Stimulated activated CD4-positive, alpha-beta T cell treated with anti-CD3 and anti-CD28 coated beads, Interleukin-1b, Interleukin-23, amount 100 ng/mL, for 4 hours (primary cell): Measurements from ENCODE around the gene ADAT3.
A peak's percentile ranks its signal among the peaks of the same experiment; 100 is the strongest.

Experiments used
- DNase-seq, 2 donors: peaks; one replicate each; pipeline ENCODE4 v3.0.0-alpha.2; 2020; ENCODE audit warnings: low read depth in 2 of 2

The ADAT3 gene

DNA sequence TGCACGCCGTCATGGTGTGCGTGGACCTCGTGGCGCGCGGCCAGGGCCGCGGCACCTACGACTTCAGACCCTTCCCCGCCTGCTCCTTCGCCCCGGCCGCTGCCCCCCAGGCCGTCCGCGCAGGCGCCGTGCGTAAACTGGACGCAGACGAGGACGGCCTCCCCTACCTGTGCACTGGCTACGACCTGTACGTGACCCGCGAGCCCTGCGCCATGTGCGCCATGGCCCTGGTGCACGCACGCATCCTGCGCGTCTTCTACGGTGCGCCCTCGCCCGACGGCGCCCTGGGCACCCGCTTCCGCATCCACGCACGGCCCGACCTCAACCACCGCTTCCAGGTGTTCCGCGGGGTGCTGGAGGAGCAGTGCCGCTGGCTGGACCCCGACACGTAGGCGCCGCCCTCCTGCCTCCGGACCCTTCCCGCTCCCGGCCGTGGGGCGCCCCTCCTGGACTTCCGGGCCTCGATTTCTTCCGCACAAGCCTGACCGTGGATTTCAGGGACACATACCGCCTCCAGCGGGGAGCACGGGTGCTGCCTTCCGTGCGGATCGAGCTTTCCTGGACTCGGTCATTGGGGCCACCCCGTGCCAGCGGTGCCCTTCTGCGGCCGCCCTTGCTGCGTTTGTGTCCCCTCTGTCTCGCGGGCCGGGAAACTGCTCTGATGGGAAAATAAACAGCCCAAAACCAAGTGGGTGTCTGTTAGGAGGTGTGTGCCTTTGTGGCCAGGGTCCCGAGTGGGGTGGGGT lies 7.7 kb downstream of the ADAT3 start:
- no peak for DNase-seq

DNA sequence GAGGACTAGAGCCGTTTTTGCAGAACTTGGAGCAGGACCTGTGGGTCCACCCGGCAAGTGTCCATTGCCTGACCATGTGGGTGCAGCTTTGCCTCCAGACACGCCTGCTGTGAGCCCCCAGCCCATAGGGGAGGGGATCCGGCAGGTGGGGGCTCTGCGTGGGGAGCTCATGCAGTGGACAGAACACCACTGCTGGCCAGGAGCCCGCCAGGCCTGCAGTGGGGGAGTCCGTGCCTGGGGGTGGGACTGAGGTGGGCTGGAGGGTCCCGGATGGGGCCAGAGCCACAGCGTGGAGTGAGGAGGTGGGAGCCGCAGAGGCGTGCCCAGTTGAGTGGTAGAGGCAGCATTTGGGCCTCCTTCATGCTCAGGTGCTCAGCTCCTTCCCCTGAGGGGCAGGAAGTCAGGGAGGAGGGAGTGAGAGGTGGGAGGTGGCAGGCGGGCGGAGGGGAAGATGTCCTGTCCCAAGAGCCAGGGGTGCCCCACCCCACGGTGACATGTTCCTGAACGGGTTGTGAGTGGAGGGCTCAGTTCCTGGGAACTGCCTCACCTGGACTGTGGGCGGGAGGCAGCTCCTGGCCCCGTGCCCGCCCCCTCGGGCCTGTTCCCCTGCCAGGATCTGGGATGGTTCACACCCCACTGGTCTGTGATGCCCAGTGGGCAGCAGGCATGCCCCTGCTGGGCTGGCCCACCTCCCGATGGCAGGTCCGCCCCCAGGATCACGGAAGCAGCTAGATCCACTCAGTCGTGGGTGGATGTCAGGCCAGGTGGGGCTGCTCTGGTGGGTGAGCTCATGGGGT lies 8.8 kb downstream of the ADAT3 start:
- DNase-seq = no peak

DNA sequence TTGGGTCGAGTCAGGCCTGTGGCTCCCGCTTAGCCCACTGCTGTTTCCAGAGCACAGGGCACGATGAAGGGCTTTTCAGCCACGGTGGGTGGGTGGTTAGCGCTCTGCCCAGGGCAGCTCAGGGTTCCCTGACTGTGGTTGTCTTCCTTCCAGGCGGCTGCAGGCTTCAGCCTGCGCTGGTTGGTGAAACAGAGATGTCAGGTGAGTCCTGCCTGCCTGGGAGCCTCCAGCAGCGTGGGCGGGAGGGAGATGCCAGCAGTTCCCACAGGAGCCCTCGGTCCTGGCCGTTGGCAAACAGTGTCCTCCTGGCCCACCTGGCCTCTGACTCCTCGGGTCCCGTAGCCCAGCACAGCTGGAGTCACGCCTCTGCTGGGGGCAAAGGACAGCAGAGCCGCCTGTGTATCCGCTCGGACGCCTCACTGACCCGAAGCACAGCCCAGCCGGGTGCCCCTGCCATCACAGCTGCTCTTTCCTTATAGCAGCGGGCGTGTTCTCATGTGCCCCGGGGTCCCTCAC lies 9.7 kb downstream of the ADAT3 start:
- no peak for DNase-seq

DNA sequence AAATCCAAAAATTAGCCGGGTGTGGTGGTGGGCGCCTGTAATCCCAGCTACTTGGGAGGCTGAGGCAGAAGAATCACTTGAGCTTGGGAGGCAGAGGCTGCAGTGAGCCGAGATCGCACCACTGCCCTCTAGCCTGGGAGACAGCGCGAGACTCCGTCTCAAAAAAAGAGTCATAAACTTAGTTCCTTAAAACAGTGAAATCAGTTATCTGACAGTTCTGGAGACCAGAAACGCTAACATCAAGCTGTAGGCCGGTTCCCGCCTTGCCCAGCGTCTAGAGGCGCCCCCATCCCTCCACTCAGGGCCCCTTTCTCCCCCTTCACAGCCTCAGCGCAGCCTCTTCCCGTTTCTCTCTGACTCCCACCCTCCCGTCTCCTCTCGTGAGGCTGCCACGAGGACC lies 11.9 kb downstream of the ADAT3 start:
- DNase-seq = no peak

DNA sequence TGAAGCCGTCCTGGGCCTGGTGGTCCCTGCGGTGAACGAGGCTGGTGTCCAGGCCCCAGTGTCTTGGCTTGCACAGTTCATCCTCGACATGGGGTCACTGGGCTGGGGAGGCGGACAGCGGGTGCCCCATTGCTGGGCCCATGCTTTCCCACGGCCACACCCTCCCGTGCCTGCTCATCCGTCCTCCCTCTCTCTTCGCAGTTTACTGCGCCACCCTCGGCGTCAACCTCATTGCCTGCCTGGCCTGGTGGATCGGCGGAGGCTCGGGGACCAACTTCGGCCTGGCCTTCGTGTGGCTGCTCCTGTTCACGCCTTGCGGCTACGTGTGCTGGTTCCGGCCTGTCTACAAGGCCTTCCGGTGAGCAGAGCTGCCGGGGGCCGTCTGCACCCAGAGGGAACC lies 12.7 kb downstream of the ADAT3 start:
- no peak for DNase-seq

DNA sequence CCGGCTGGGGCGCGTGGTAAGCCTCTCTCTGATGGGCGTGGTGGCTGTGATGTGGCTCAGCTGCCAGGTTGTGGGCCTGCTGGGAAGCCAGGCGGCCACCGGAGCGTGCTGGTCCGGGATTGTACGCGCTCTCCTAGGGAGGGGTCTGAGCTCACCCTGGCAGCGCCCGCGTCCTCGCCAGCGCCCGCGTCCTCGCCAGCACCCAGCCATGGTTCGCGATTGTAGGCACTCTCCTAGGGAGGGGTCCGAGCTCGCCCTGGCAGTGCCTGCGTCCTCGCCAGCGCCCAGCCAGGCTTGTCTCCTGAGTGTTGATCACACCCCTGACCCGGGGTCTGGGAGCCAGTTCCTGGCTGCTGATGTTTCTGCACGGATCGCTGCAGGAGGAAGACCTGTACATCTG lies 13.8 kb downstream of the ADAT3 start:
- DNase-seq = no peak

DNA sequence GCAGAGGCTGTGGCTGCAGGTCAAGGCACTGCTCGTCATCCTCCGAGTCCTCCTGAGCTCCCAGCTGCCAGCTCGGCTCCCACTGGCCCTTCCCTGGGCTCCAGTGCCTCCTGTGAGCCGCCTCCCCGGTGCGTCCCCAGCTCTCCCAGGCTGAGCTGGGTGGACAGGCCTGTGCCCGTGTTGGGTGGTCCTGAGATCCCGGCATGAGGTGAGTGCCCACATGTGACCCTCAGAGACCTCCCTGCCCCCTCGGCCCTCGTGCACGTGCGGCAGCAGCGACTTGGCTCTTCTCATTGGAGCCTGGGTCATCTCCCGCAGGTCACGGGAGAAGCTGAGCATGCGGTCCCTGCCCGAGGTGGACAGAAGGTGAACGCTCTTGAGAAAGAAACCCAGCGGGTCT lies 15.4 kb downstream of the ADAT3 start:
- no peak for DNase-seq

DNA sequence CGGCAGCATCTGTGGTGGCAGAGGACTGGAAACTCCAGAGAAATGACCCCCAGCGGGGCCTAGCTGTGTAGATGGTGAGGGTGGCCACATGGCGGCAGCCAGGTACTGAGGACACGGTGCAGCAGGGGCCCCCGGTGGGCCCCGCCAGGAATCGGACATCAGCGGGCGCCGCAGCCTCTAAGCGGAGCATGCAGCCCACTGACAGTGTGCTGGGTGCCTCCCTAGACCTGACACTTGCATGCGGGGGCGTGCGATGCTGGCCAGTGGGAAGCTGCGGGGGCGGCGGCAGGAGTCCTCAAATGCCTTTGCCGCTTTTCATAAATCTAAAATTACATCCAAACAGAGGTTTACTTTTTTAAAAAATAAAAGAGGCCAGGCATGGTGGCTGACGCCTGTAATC lies 16.1 kb downstream of the ADAT3 start:
- no peak for DNase-seq

DNA sequence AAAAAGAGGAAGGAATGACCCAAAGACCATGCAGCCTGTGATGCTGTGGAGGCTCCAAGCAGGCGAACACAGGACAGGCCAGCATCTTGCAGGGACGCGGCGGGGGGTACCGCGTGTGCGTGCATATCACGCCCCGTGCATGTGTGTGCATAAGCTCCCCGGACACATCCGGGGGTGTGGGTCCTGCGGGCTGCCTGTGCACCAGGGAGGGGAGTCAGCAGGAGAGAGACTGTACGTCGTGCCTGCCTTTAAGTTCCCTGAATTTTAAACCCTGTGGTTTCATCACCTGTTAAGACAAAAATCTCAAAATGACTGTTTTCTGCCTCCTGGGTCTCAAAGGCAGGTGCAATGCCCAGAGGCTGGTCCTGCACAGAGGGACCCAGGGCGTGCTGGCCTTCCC lies 16.6 kb downstream of the ADAT3 start:
- DNase-seq = no peak

DNA sequence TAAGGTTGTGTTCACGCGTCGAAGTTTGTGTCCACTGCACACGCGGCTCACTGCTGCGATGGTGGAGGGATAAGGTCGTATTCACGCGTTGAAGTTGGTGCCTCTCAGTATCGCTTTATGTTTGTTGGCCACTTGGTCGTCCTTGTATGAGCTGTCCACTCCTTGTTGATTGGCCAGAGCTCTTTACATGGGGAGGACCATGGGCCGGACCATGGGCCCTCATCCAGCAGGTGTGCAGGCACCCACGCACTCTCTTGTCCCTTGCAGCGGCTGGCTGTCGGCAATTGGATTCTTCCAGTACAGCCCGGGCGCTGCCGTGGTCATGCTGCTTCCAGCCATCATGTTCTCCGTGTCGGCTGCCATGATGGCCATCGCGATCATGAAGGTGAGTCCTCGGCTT lies 17.6 kb downstream of the ADAT3 start:
- no peak for DNase-seq

DNA sequence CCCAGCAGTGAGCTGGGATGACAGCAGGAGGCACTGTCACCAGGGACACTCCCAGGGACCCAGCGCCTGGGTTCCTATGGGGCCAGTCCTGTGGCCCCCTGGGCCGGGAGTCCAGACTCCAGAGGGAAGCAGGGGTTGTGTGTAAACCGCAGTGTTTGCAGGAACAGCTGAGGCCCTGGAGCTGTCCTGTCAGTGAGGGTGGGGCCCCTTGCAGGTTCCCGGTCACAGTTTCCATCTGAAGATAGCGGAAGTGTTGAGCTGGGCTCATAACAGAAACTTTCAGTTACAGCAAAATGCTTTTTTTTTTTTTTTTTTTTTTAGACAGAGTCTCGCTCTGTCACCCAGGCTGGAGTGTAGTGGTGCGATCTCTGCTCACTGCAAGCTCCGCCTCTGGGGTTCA lies 18.1 kb downstream of the ADAT3 start:
- DNase-seq = peak in 1 of 2 donors; percentile 26

DNA sequence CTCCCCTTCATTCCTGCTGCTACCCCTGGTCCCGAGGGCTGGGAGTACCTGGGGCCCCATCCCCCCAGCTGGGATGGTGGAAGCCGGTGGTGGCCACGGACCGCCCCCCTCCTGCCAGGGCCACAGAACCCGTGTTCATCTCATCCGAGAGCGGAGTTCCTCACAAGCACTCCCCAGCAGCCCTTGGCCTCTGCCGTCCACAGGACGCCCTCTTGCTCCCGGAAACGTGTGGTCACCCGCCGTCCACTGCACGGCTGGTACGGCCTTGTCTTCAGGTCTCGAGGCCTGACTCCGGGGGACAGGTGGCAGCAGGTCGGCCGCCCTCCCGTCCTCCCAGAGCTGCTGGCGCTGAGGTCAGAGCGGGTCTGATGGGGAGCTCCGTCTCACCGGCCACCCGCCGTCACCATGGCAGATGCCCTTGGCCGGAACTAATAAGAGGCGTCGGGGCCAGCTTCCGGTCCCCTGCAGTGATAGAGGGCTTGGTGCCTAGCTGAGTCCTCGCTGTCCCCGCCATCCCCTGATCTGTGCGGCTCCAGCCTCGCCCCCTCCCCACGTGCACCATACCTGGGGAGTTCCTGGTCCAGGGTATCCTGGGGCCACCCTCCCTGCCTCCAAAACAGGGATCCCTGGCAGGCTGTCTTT lies 19.2 kb downstream of the ADAT3 start:
- DNase-seq = no peak

DNA sequence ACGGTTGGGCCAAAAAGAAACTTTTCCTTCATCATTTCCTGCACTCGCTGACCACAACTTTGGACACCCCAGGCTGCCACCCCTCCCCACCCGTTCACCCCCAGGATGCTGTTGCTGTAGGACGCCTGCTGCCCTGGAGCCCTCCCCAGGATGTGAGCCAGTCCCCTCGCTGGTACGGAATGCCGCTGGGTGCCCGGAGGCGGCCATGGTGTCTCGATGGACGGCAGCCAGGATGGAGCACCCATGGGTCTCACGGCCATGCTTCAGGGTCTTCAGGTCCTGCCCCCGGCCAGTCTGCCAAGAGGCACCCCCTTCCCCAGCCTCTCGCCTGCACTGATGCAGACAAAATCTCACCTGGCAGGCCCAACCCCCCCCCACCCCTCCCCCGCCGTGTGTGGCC lies 20.3 kb downstream of the ADAT3 start:
- DNase-seq = no peak

DNA sequence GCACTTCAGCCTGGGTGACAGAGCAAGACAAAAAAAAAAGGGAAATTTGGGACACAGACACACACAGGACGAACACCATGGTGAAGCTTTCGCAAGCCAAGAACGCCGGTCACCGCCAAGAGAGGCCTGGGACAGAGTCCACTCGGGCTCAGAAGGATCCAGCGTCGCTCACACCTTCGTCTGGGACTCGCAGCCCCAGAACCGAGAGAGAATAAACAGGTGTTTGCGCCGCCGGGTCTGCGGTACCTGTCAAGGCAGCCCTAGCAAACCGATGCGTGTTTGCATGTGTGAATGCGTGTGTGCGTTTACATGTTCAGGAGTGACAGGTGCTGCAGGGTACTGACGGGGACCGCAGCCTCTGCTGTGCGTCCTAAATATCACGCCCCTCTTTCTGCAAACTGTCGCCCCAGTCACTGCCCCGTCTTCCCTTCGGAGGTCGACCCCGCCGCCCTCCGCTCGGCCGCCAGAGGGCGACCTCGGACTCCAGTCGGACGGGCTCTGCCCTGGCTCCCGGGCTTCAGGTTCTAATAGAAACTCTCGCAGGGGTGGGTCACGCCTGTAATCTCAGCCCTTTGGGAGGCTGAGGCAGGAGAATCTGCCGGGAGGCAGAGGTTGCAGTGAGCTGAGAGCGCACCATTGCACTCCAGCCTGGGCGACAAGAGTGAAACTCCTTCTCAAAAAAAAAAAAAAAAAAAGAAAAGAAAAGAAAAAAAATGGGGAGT lies 24.0 kb downstream of the ADAT3 start:
- DNase-seq = peak; percentile 80 to 84

DNA sequence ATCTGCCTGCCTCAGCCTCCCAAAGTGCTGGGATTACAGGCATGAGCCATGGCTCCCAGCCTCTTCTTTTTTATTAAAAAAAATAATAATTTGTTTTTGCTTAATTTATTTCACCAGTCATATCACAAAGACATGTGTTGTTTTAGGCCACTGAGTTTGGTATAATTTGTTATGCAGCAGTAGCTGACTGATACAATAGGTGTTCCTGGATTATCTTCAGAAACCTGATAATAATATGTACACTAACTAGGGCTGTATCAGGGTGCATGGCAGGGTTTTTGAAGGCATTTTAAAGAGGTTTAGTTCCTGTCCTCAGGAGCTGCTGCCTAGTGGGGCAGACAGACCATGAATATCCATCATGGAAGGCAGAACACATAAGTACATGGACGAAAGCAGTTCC lies 26.2 kb downstream of the ADAT3 start:
- no peak for DNase-seq

DNA sequence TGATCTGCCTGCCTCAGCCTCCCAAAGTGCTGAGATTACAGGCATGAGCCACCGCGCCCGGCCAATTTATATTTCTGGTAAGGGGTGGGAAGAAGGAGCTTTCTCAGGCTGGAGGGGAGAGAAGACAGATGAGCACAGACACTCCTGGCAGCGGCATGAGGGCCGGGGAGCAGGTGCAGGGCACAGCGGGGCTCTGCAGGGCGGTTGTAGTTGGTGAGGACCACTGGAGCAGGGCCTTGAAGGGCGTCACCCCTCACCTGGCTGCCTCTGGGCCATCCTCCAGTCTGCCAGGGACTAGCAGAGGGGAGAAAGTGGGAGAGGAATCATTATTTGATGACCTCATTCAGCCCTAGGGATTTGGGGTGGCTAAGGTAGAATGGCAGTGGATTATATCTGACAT lies 27.2 kb downstream of the ADAT3 start:
- no peak for DNase-seq

DNA sequence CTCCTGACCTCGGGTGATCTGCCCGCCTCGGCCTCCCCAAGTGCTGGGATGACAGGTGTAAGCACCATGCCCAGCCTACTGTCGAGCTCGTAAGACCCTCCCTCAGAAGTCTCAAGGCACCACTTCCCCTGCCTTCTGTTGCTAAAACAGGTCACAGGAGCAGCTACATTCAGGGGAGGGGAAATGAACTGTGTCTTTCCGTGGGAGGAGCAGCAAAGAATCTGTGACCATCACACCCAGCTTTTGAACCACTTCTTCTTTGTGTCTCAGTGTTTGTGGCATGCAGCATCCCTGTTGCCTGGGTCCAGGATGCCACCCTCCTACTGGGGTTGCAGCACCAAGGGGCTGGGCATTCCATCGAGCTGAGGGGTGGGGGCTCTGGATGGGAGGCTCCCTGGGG lies 28.0 kb downstream of the ADAT3 start:
- no peak for DNase-seq

DNA sequence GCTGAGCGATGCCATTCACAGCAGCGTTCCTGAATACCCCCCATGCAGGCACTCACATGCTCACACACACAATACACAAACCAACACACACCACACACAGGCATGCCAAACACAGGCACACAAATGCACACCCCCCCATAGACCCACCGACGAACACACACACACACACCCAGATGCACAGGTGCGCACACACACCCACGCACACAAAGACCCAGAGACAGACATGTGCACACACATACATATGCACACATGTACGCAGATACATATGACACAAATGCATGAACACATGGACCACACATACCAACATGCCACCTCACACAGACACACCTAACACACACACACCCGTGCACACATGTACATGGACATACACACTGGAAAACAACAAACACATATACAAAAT lies 28.7 kb downstream of the ADAT3 start:
- DNase-seq = no peak

DNA sequence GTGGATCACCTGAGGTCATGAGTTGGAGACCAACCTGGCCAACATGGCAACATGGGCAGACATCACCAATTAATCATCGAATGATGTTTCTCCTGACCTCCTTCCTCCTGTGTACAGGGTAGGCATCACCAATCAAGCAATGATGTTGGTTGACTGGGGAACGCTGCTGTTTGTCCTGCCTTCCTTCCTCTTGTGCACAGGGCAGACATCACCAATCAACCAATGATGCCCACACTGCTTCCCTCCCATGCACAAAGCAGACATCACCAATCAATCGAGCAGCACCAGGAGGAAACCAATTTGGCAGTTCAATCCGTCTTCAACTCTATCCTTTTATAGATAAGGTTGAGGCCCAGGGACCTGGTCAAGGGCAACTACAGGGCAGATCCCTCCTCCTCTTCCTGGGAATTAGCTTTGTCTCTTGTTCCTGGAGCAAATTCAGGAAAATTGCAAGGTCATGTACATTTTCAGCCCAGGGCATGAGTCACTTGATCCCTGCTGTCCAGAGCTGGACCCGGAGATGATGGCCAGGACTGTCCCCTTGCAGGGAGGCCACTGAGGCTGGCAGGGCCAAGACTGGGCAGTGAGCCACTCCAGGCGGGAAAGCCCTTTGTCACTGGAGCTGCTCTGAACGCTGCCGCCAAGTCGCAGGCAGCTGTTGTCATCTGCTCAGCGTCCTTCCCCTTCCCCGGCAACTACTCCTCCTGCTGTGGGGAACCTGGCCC lies 30.4 kb downstream of the ADAT3 start:
- no peak for DNase-seq

DNA sequence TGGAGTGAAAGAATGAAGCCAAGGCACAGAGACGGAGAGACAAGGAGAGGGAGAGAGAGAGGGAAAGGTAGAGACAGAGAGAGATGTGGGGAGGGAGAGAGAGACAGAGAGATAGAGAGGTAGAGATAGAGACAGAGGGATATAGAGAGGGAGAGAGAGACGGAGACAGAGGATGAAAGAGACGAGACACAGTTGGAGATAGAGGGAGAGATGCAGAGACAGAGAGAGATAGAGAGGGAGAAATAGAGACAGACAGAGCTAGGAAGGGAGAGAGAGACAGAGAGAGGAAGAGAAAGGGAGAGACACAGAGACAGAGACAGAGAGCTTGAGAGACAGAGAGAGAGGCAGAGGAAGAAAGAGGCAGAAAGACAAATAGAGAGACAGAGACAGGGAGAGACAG lies 31.2 kb downstream of the ADAT3 start:
- no peak for DNase-seq

DNA sequence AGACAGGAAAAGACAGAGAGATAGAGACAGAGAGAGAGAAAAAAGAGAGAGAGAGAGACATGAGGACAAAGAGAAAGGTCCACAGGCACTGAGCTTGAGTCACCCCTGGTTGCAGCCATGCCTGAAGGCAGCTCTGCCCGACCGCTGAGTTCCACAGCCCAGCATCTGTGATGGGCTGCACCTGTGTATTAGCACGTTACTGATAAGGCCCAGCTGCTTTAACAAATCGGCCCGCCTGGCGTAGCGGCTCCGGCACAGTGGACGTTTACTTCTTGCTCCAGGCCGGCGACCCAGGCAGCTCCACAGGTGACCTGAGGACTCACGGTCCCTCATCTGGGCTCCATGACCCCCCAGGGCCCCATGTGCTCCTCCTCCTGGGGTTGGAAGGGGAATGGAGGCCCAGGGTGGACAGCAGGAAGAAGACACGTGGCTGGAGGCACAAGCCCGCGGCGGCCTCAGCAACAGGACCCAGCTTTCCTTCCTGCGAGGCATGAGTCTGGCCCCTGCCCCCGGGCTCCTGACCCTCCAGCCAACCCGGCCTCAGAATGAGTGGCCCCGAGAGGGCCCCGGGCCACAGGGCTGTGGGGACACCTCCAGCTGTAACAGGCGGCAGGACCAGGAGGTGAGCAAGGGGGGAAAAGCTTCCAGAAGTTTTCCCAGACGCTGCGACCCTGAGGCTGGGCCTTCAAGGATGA lies 31.9 kb downstream of the ADAT3 start:
- no peak for DNase-seq
